NCI-H2227 (cell line): ENCODE data around the gene CDC42BPB.

ENCODE experiments used
- DNase-seq: peaks from one replicate; lab custom pipeline; 2025; ENCODE audit not compliant: unreplicated experiment; lab: John Stamatoyannopoulos, UW

CDC42BPB gene

DNA sequence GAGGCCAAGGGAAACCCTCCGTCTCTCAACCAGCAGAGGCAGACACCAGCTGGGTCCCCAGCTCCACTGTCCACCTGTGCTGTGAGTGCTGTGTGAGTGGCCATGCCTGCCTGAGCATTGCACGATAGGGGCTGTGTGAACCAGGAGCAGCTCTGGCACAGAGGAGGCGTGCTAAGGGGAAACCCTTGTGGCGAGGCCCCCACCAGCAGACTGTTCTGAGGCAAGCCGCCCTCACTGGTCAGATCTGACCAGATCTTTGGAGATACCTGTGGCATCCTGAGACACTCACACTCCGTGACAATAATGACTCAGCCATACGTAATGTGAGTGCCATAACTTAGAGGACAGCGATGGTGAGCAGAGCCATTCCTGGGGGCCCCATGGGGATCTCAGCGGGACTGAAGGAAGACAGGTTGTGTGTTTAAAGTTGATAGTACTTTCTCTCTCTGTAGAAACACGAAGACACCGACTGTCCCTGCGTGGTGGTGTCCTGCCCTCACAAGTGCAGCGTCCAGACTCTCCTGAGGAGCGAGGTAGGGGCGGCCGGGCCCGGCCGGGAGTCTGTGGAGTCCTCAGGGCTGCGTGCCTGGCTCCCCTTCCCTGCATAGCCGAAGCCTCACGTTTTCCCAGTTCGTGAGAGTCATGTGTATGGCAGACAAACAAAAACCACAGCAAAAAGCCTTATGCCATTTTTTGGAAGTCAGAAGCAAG is 171.5 kb downstream of the CDC42BPB start:
- DNase-seq = no peak

GRCh38 chr14:102883554-102883953 is 173.8 kb downstream of the CDC42BPB start:
- DNase-seq = no peak

- DNase-seq = no peak
Observed at GRCh38 chr14:102883089-102883541, 174.2 kb downstream of the CDC42BPB start.
